Activated gamma-delta T cell treated with anti-CD3 and anti-CD28 coated beads, Interleukin-2, amount 50 U/mL, for 16 hours (primary cell): Measurements from ENCODE around the gene HMGN1.
A peak's percentile ranks its signal among the peaks of the same experiment; 100 is the strongest.

Experiments
- DNase-seq: peaks from one replicate; pipeline ENCODE4 v3.0.0-alpha.2; 2020; ENCODE audit warnings: low read depth

Gene HMGN1

DNA sequence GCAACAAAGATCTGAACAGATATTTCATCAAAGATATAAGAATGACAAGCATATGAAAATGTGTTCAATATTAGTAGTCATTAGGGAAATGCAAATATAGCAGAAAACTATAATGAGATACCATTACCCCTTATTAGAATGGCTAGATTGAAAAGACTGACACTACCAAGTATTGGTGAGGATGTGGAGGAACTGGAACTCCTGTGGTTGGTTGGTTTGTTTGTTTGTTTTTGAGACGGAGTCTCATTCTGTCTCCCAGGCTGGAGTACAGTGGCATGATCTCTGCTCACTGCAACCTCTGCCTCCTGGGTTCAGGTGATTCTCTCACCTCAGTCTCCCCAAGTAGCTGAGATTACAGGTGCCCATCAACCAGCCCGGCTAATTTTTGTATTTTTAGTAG is 18.9 kb upstream of the HMGN1 start:
- no peak for DNase-seq

DNA sequence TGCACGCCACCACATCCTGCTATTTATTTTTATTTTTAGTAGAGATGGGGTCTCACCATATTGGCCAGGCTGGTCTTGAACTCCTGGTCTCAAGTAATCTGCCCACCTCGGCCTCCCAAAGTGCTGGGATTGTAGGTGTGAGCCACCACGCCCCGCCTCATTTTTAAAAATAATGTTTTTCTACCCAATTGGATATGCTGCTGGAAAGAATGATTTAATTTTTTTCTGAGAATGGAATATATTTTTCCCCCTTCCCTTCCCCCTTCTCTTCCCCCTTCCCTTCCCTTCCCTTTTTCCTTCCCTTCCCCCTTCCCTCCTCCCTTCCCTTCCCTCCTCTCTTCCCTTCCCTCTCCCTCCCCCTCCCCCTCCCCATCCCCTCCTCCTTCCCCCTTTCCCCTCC is 17.7 kb upstream of the HMGN1 start:
- no peak for DNase-seq

GRCh38 chr21:39364949-39365348 is 16.1 kb upstream of the HMGN1 start:
- DNase-seq = no peak

DNA sequence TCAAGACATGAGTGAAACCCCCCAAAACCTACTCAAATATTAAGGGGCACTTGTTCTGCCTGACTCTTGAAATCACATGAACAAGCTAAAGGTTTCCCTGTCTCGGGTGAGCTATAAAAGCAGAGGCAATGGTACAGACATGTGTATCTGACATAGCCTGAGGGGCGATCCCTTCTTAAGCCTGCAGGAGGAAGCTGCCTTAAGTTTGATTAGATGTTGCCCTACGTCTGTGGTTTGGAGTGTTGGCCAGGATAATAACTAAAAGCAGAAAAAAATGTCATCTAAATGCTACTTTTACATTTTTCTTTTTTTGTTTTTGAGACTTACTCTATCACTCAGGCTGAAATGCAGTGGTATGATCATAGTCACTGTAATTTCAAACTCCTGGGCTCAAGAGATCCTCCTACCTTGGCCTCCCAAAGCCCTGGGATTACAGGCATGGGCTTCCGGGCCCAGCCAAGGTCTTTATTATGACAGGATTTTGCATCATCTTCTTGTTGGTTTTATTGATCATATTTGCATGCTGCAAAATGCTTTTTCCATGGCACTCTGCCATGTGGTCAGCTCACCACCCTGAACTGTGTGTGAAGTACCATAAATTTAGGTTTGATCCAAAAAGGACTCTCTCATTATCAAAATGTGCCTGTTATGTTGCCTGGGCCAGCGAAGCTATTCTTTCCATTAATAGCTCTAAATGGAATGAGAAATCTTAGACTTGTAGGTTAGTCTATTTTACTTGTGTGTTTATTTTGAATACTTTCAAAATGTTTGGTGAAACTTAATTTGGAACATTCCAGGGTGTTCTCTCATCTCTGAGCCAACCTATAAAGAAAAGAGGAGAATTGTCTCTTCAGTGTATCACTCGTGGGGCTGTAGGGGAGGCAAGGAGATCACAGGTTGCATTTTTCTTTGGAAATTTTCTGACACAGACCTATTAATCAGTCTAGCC is 15.0 kb upstream of the HMGN1 start:
- no peak for DNase-seq

- no peak for DNase-seq
Measured at GRCh38 chr21:39362733-39363132, 13.8 kb upstream of the HMGN1 start.

DNA sequence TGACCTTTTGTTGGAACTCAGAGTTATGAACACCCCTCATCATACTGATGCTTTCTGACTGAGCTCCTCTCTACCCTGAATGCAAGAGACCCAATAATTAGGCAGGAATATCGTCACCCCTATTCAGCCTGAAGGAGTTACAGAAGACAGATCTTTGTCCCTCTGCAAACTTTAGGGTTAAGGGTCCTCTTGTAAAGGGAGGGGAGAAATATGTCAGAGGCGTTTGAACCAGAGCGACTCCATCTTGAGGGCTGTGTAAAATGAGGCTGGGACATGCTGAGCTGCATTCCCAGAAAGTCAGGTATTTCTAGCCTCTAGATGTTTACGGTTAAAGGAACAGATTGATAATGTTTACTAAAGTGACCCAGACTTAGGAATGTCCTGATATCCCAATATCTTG is 10.5 kb upstream of the HMGN1 start:
- no peak for DNase-seq

DNA sequence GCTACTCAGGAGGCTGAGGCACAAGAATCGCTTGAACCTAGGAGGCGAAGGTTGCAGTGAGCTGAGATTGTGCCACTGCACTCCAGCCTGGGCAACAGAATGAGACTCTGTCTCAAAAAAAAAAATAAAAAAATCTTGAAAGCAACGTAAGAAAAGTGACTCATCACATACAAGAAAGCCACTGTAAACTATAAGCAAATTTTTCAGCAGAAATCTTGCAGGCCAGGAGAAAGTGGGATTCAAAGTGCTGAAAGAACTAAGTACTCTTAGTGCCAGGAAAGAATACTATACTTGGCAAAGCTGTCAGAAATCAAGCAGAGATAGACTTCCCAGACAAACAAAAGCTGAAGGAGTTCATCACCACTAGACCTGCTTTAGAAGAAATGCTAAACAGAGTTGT is 4.4 kb upstream of the HMGN1 start:
- DNase-seq = no peak

GRCh38 chr21:39350094-39351005 is 1.5 kb upstream of the HMGN1 start:
- no peak for DNase-seq

- DNase-seq = peak; percentile 95
Measured at GRCh38 chr21:39349211-39350093, 564 bp upstream of the HMGN1 start.

DNA sequence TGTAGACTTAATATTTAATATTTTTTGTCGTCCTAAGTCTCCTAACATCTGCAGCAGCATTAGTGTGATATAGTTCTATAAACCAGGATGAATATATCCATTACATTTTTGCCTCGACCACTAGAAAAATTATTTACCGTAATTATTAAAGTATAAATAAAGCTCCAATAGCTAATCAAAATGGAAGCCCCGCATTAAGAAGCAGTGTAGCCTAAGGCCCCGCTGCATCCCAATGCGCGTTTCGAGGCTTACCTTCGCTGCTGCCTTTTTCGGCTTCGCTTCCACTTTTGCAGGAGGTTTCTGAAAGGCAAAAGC is 891 bp downstream of the HMGN1 start:
- DNase-seq = no peak

DNA sequence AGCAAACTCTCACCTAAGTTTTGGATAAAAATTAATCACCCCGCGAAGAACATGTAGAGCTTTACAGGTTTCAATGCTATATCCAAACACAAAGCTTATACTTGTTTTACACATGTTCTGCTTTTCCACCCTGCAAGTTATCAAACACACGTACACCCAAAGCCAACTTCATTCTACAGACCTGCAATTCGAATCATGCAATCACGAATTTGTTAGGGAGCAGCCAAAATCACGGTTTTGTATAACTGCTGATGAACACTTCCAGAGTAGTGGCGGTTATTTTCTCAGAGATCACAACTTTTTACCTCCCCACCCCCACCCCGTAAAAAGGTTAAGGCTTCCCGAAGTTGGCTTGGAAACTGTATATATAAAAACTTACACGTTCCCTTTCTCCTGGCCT is 1.4 kb downstream of the HMGN1 start:
- no peak for DNase-seq

- no peak for DNase-seq
Measured at GRCh38 chr21:39346671-39347331, 2.1 kb downstream of the HMGN1 start.

GRCh38 chr21:39346206-39346605 is 2.7 kb downstream of the HMGN1 start:
- no peak for DNase-seq

DNA sequence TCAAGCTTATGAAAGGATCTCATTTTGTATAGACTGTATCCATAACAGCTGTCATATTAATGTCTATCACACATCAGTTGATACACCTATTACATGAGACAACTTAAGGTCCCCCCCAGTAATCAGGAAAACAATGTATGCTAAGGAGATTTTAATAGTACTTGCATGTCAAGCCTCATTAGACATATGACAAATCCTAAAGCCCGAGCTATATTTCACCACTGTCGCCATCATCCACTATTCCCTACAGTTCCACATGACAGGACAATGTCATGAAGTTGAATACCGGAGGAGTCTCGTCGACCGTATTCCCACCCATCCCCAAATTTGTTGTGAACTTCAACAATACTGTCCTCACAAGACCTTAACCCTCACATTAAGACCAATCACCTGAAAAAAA is 3.4 kb downstream of the HMGN1 start:
- DNase-seq = no peak

- no peak for DNase-seq
Measured at GRCh38 chr21:39344848-39345247, 4.0 kb downstream of the HMGN1 start.

DNA sequence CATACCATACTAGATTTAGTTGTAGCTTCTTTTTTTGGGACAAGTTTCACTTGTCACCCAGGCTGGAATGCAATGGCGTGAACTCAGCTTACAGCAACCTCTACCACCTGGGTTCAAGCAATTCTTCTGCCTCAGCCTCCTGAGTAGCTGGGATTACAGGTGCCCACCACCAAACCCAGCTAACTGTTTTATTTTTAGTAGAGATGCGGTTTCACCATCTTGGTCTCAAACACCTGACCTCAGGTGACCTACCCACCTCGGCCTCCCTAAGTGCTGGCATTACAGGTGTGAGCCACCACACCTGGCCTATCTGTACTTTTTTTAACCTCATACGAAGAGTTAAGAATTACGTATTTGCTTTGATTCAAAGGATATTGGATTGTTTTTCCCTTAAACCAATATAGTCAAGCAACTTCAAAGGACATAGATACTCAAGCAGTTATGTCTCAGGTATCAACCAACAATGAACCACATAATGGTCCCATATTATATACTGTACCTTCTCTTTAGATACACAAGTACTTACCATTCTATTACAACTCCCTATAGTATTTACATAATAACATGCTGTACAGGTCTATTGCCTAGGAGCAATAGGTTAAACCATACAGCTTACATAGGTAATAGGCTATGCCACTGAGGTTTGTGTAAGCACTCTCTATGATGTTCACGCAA is 7.5 kb downstream of the HMGN1 start:
- DNase-seq = no peak

DNA sequence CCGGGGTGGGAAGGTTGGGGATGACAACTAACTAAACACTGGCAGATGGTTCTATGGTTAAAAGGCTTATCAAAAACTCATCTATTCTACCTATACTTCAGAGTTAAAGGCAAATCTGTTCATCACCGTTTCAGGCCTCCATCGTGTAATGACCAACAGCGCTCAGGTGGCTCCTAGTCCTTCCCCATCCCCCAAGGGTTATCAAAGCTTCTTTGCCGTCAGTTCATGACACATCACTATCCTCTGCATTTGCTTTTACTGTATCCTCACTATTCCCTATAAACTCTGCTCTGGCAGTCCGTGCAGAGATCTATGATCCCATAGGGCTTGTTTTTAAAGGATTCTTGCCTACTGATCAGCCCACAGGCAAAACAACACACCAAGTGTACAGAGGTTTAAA is 8.2 kb downstream of the HMGN1 start:
- no peak for DNase-seq

DNA sequence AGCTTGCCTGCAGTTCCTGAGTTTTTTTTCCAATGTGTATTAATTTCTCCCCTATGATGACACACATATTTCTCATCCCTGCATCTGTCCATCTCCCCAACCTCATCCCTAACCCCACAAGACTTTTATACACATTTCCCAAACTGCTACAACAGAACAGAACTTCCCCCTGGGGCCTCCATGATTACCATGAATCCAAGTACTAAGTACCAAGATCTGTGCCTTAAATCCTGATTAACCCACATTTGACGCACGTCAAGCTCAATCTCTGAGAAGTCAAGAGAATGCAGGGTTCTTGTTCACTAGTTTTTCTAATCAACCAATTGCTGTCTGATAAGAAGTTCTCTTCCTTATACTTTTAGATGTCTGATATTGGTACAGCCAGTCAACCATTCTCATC is 9.7 kb downstream of the HMGN1 start:
- DNase-seq = no peak

DNA sequence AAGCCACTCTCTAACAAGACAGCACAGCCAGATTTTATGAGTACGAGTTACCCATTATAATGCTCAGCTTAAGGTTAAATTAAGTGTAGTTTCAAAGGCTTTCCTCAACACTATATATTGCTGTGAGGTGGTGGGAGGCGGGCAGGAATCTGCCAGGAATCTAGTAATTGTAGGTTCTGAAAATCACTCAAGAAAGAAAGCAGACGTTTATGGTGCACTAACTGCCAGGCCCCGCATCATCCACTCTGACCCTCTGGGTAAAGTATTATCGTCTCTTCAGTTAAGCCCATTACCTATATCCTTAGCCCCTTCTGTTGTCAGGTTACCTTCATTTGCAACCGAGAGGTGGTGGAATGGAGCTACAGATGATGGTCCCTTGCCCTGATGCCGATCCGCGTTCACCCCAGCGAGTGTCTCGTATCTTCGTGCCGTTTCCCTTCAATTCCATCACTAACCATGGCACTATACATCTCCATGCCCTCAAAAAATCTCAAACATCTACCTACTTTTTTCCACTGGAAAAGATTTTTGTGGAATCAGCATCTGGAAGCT is 12.4 kb downstream of the HMGN1 start:
- DNase-seq = no peak

GRCh38 chr21:39334611-39335010 is 14.3 kb downstream of the HMGN1 start:
- DNase-seq = no peak

DNA sequence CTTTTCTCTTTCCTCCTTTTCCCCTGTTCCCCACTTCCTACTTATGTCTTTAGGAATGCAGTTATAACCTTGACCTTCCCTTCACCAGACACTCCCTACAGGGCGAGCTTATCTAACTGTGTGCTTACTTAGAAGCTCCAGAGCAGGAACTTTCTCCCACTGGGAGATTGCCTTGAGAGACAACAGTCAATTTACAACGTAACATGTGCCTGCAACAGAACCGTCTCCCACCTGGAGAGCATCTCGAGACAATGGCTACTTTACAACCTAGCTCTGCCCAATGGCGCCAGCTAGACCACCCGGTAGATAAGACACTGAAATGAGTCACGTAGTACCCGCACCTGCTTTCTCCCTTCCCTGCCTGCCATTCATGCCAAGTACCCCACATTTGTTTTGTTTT is 16.7 kb downstream of the HMGN1 start:
- DNase-seq = no peak
